Gastrocnemius medialis (tissue), 4 donors: ENCODE data around the gene DHX40.

ENCODE experiments used
- POLR2A ChIP-seq, 2 donors: fragments of 450-650 bp; IDR thresholded peaks; one replicate each; pipeline ENCODE4 v1.6.1; 2017; ENCODE audit warnings: antibody characterized with exemption in 2 of 2, mild to moderate bottlenecking in 2 of 2, moderate library complexity in 2 of 2
- TF ChIP-seq, protein P1 (sequence below), 5 experiments: fragments of 450-650 bp in 3 of 5; fragments of 200-600 bp in 2 of 5; sonication (generic) in 2 of 5; IDR thresholded peaks in 4 of 5; conservative IDR thresholded peaks in 1 of 5; 1 replicate in 4 of 5; 2 replicates in 1 of 5; pipeline ENCODE4 v1.5.1; 2016 to 2019; ENCODE audit warnings: antibody characterized with exemption in 5 of 5, mild to moderate bottlenecking in 3 of 5, moderate library complexity in 3 of 5

DNA sequence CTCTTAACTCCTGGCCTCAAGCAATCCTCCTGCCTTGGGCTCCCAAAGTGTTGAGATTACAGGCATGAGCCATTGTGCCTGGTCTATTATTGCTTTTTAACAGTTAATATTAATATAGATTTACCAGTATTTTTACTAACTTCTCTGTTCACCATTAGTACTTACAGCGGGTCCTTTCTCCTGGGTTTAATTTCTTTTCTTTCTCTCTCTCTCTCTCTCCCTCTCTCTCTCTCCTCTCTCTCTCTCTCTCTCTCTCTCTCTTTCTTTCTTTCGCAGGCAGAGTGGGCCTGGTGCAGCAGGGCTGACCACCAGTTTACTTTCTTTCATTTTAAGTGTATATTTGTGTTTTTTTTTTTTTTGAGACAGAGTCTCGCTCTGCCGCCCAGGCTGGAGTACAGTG, 14.7 kb upstream of the DHX40 start:
- TF ChIP-seq, protein P1, sequence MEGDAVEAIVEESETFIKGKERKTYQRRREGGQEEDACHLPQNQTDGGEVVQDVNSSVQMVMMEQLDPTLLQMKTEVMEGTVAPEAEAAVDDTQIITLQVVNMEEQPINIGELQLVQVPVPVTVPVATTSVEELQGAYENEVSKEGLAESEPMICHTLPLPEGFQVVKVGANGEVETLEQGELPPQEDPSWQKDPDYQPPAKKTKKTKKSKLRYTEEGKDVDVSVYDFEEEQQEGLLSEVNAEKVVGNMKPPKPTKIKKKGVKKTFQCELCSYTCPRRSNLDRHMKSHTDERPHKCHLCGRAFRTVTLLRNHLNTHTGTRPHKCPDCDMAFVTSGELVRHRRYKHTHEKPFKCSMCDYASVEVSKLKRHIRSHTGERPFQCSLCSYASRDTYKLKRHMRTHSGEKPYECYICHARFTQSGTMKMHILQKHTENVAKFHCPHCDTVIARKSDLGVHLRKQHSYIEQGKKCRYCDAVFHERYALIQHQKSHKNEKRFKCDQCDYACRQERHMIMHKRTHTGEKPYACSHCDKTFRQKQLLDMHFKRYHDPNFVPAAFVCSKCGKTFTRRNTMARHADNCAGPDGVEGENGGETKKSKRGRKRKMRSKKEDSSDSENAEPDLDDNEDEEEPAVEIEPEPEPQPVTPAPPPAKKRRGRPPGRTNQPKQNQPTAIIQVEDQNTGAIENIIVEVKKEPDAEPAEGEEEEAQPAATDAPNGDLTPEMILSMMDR (IDR thresholded peaks at IDR 0.05 in 4 of 5, conservative IDR thresholded peaks at IDR 0.05 in 1 of 5), result no peak
- no peak for TF ChIP-seq POLR2A (IDR thresholded peaks at IDR 0.05)
